Measurements from ENCODE around the gene CELF1. TPM values are rescaled to one million over a fixed set of nuclear protein-coding genes. Genes with fewer than 3 reads are reported as not detected.

CELF1 gene
- total RNA-seq, 2 experiments from 2014 or later = 120 to 122 TPM

DNA sequence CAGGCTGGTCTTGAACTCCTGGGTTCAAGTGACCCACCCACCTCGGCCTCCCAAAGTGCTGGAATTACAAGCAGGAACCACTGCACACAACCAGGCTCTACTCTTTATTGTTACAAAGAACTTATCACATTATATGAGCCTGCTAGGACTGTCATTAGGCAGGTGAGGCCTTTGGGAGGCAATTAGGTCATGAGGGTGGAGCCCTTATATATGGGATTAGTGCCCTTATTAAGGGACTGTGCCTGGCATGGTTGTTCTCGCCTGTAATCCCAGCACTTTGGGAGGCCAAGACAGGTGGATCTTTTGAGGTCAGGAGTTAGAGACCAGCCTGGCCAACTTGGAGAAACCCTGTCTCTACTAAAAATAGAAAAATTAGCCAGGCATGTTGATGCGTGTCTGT is 116.2 kb downstream of the CELF1 start:
- intact Hi-C loops (cut with micrococcal nuclease) = no loop called here
- POLR2A ChIA-PET = interaction anchor here (2.6 kb wide), 1 partner anchor 10 kb away, joined by 12 read pairs; the partner anchor contains the start of gene PSMC3
- Mint-ChIP-seq H3K27me3 (no peaks in the 10 kb centered on the region), H3K27ac (no peak overlapping the region), H3K9me3 (no peaks in the 10 kb centered on the region), H3K36me3 (ENCODE audit: low read depth) (no peaks in the 10 kb centered on the region), H3K4me3 (no peak overlapping the region), H3K4me1 (ENCODE audit: low read depth) (no peaks in the 10 kb centered on the region)
- DNase-seq = no peak
- CTCF ChIA-PET = no interaction called here
- TF ChIP-seq, protein P1, sequence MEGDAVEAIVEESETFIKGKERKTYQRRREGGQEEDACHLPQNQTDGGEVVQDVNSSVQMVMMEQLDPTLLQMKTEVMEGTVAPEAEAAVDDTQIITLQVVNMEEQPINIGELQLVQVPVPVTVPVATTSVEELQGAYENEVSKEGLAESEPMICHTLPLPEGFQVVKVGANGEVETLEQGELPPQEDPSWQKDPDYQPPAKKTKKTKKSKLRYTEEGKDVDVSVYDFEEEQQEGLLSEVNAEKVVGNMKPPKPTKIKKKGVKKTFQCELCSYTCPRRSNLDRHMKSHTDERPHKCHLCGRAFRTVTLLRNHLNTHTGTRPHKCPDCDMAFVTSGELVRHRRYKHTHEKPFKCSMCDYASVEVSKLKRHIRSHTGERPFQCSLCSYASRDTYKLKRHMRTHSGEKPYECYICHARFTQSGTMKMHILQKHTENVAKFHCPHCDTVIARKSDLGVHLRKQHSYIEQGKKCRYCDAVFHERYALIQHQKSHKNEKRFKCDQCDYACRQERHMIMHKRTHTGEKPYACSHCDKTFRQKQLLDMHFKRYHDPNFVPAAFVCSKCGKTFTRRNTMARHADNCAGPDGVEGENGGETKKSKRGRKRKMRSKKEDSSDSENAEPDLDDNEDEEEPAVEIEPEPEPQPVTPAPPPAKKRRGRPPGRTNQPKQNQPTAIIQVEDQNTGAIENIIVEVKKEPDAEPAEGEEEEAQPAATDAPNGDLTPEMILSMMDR (IDR thresholded peaks at IDR 0.05) = no peak
- ATAC-seq = no peak

DNA sequence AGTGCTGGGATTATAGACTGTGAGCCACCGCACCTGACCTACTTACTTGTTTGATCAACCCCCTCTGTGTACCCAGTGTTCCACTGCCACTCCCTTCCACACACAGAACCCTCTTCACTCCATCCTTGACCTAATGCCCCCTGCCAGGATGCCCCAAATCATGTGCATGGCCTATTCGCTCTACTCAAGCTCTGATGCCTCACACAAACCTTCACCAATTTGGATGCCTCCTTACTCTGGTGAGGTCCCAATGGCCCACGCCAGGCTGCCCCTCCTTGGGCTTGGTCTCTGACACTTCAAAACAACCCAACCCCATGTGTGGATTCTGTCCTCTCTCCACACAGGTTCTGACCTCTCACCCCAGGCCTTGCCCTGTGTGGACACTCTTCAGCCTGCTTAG is 117.2 kb downstream of the CELF1 start:
- ChIA-PET POLR2A (no interaction called here), CTCF (interaction anchor here (0.9 kb wide), 1 partner anchor 62 kb away, joined by 3 read pairs; no protein-coding TSS in a partner anchor)
- Mint-ChIP-seq H3K27me3 (no peaks in the 10 kb centered on the region), H3K4me3 (no peak overlapping the region), H3K4me1 (ENCODE audit: low read depth) (no peaks in the 10 kb centered on the region), H3K27ac (no peak overlapping the region), H3K36me3 (ENCODE audit: low read depth) (no peaks in the 10 kb centered on the region), H3K9me3 (no peaks in the 10 kb centered on the region)
- DNase-seq (no peak), ATAC-seq (no peak)
- intact Hi-C loops (cut with micrococcal nuclease) = no loop called here
- TF ChIP-seq, protein P1 (IDR thresholded peaks at IDR 0.05) = no peak

DNA sequence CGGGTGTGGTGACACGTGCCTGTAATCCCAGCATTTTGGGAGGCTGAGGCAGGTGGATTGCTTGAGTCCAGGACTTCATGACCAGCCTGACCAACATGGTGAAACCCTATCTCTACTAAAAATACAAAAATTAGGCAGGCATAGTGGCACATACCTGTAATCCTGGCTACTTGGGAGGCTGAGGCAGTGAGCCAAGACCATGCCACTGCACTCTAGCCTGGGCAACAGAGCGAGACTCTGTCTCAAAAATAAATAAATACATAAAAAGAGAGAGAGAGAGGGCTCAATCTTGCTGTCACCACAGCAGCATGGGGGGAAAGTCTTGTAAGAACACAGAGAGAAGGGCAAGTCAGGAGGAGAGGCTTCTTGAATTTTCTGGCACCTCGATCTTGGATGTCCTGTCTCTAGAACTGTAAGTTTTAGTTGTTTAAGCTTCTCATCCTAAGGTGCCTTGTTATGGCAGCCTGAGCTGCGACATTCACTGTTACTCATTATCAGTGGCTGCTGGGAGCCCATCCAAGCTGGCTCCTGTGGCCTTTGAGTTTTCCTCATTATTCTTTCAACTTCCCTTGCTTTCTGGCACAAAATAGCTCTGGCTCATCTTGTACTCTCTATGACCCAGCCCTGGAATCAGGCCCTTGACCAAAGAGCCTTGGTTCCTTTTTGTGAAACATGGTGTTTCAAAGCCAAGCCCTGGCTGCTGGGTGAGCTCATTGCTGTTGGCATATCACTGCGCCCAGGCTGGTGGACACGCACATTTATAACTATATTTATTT is 118.7 kb downstream of the CELF1 start:
- Mint-ChIP-seq H3K36me3 (ENCODE audit: low read depth) (no peaks in the 10 kb centered on the region), H3K27ac (no peak overlapping the region), H3K4me1 (ENCODE audit: low read depth) (no peaks in the 10 kb centered on the region), H3K9me3 (no peaks in the 10 kb centered on the region), H3K27me3 (no peaks in the 10 kb centered on the region), H3K4me3 (no peak overlapping the region)
- ATAC-seq (no peak), DNase-seq (no peak)
- ChIA-PET POLR2A (no interaction called here), CTCF (interaction anchor here (0.8 to 1.1 kb wide), 2 partner anchors 31 to 60 kb away, joined by 3 read pairs; no protein-coding TSS in a partner anchor)
- TF ChIP-seq, protein P1 (IDR thresholded peaks at IDR 0.05) = no peak
- intact Hi-C loops (cut with micrococcal nuclease) = no loop called here

DNA sequence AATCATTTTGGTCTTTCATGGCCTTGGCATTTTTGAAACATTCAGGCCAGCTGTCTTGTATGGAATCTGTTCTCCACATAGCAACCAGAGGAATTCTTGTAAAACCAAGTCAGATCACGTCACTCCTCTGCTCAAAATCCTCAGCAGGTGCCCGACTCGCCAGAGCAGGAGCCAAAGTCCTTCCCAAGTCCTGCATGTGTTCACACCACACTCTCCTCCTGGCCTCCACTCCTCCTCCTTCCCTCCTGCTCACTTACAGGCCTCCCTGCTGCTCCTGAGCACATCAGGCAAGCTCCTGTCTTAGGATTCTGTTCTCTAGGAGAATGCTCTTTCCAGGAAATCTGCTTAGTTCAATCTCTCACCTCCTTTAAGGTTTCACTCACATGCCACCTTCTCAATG is 119.8 kb downstream of the CELF1 start:
- CTCF ChIA-PET = no interaction called here
- TF ChIP-seq, protein P1 (IDR thresholded peaks at IDR 0.05) = no peak
- DNase-seq = no peak
- Mint-ChIP-seq H3K9me3 (no peaks in the 10 kb centered on the region), H3K4me3 (no peak overlapping the region), H3K4me1 (ENCODE audit: low read depth) (no peaks in the 10 kb centered on the region), H3K27me3 (no peaks in the 10 kb centered on the region), H3K36me3 (ENCODE audit: low read depth) (no peaks in the 10 kb centered on the region), H3K27ac (no peak overlapping the region)
- POLR2A ChIA-PET = no interaction called here
- intact Hi-C loops (cut with micrococcal nuclease) = no loop called here
- no peak for ATAC-seq

DNA sequence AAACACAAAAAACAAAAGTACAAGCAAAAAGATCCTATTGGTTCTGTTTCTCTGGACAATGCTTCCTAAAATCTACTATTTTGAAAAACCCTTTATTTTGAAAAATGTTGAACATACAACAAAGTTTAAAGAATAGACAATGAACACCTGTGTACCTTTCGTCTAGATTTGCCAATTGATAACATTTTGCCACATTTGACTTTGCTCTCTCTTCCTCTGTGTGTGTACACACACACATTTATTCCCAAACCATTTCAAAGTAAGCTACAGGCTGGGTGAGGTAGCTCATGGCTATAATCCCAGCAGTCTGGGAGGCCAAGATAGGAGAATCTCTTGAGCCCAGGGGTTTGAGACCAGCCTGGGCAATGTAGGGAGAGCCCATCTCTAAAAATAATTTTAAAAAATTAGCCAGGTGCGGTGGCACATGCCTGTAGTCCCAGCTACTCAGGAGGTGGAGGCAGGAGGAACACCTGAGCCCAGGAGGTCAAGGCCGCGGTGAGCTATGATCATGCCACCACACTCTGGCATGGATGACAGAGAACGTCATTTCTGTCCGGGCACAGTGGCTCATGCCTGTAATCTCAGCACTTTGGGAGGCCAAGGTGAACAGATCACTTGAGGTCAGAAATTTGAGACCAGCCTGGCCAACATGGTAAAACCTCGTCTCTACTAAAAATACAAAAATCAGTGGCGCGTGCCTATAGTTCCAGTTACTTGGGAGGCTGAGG is 121.4 kb downstream of the CELF1 start:
- DNase-seq (no peak), ATAC-seq (no peak)
- Mint-ChIP-seq H3K27ac (no peak overlapping the region), H3K4me3 (no peak overlapping the region), H3K9me3 (no peaks in the 10 kb centered on the region), H3K36me3 (ENCODE audit: low read depth) (no peaks in the 10 kb centered on the region), H3K27me3 (no peaks in the 10 kb centered on the region), H3K4me1 (ENCODE audit: low read depth) (peaks cover 2% of the 10 kb centered on the region)
- intact Hi-C loops (cut with micrococcal nuclease) = no loop called here
- ChIA-PET CTCF (interaction anchor here (0.7 kb wide), 1 partner anchor 16 kb away, joined by 4 read pairs; no protein-coding TSS in a partner anchor), POLR2A (no interaction called here)
- TF ChIP-seq, protein P1 (IDR thresholded peaks at IDR 0.05) = no peak
